Spleen (tissue), 7 donors: ENCODE measurements around the gene FBXO7.

Experiments
- CTCF ChIP-seq, 11 experiments: fragments of 200-600 bp in 7 of 11; fragments of 450-650 bp in 4 of 11; sonication (generic) in 4 of 11; IDR thresholded peaks in 8 of 11; conservative IDR thresholded peaks in 3 of 11; 1 replicate in 7 of 11; 2 replicates in 4 of 11; pipeline versions ENCODE4 v1.4.0 to v1.8.0; 2016 to 2021; ENCODE audit warnings: antibody characterized with exemption in 11 of 11, inconsistent platforms in 4 of 11, mild to moderate bottlenecking in 1 of 11
- POLR2A ChIP-seq, 3 donors: fragments of 450-650 bp; IDR thresholded peaks; one replicate each; pipeline ENCODE4 v1.5.1; 2017; ENCODE audit warnings: antibody characterized with exemption in 3 of 3, mild to moderate bottlenecking in 1 of 3
- donor health status: DM: no; HTN: no; CAD: no; lungs with moderate emphysema.
- donor health status: DM: no; HTN: no; CAD: no.
- donor health status: DM: no; HTN: no; CAD: no.

GRCh38 chr22:32499666-32500065 is 25.1 kb downstream of the FBXO7 start:
- TF ChIP-seq CTCF (IDR thresholded peaks at IDR 0.05 in 8 of 11, conservative IDR thresholded peaks at IDR 0.05 in 3 of 11) (no peak), POLR2A (IDR thresholded peaks at IDR 0.05) (no peak)
